T-helper 2 cell treated with Interferon-gamma antibody and Interleukin-4, amounts not matched to agents 5 μg/mL and 100 μg/mL, for 36 hours (primary cell): ENCODE data around the gene TMOD2.

ENCODE experiments used
- DNase-seq: peaks from one replicate; pipeline ENCODE4 v3.0.0; 2021; ENCODE audit warnings: low spot score
- H3K27ac Mint-ChIP-seq: one replicate; pipeline ENCODE4 v1.8.0; 2021; ENCODE audit warnings: mild to moderate bottlenecking, mixed read lengths
- H3K27me3 Mint-ChIP-seq: one replicate; pipeline ENCODE4 v1.8.0; 2021; ENCODE audit warnings: low read depth, mixed read lengths
- H3K36me3 Mint-ChIP-seq: one replicate; pipeline ENCODE4 v1.8.0; 2021; ENCODE audit warnings: low read depth, mixed read lengths
- H3K4me1 Mint-ChIP-seq: one replicate; pipeline ENCODE4 v1.8.0; 2021; ENCODE audit warnings: low read depth, mixed read lengths
- H3K4me3 Mint-ChIP-seq: one replicate; pipeline ENCODE4 v1.8.0; 2022; ENCODE audit warnings: mild to moderate bottlenecking, moderate library complexity, mixed read lengths
- H3K9me3 Mint-ChIP-seq: one replicate; pipeline ENCODE4 v1.8.0; 2021; ENCODE audit warnings: mixed read lengths

Gene TMOD2

GRCh38 chr15:51749307-51749706 is 2.1 kb upstream of the TMOD2 start:
- H3K36me3 Mint-ChIP-seq: peaks cover 6% of the 10 kb centered on the region
- peaks cover 69% of the 10 kb centered on the region for H3K27me3 Mint-ChIP-seq
- no peak overlapping the region for H3K4me3 Mint-ChIP-seq
- peaks cover 4% of the 10 kb centered on the region for H3K9me3 Mint-ChIP-seq
- peaks cover 17% of the 10 kb centered on the region for H3K4me1 Mint-ChIP-seq
- H3K27ac Mint-ChIP-seq: no peak overlapping the region
- no peak for DNase-seq

GRCh38 chr15:51750186-51750585 is 1.2 kb upstream of the TMOD2 start:
- peak overlapping the region; percentile 36 for H3K4me3 Mint-ChIP-seq
- peaks cover 6% of the 10 kb centered on the region for H3K36me3 Mint-ChIP-seq
- DNase-seq: no peak
- peaks cover 70% of the 10 kb centered on the region for H3K27me3 Mint-ChIP-seq
- H3K4me1 Mint-ChIP-seq: peaks cover 17% of the 10 kb centered on the region
- no peak overlapping the region for H3K27ac Mint-ChIP-seq
- peaks cover 5% of the 10 kb centered on the region for H3K9me3 Mint-ChIP-seq

- Mint-ChIP-seq H3K27ac (no peak overlapping the region), H3K36me3 (peaks cover 6% of the 10 kb centered on the region), H3K27me3 (peaks cover 73% of the 10 kb centered on the region), H3K4me3 (peak overlapping the region; percentile 86), H3K4me1 (peaks cover 20% of the 10 kb centered on the region), H3K9me3 (peaks cover 5% of the 10 kb centered on the region)
- DNase-seq: no peak
Measured at GRCh38 chr15:51751697-51752683, 593 bp downstream of the TMOD2 start.

- Mint-ChIP-seq H3K4me3 (peak overlapping the region; percentile 64), H3K9me3 (peaks cover 5% of the 10 kb centered on the region), H3K4me1 (peaks cover 20% of the 10 kb centered on the region), H3K27me3 (peaks cover 71% of the 10 kb centered on the region), H3K36me3 (peaks cover 6% of the 10 kb centered on the region), H3K27ac (no peak overlapping the region)
- DNase-seq: no peak
Measured at GRCh38 chr15:51752888-51753287, 1.5 kb downstream of the TMOD2 start.

- Mint-ChIP-seq H3K4me3 (no peak overlapping the region), H3K4me1 (peaks cover 16% of the 10 kb centered on the region), H3K27me3 (peaks cover 74% of the 10 kb centered on the region)
Measured at GRCh38 chr15:51754267-51754666, 2.9 kb downstream of the TMOD2 start.

GRCh38 chr15:51755790-51756189 is 4.4 kb downstream of the TMOD2 start:
- Mint-ChIP-seq H3K27ac (no peak overlapping the region), H3K27me3 (peaks cover 58% of the 10 kb centered on the region), H3K36me3 (peaks cover 6% of the 10 kb centered on the region), H3K4me1 (peaks cover 16% of the 10 kb centered on the region), H3K4me3 (no peak overlapping the region), H3K9me3 (peaks cover 5% of the 10 kb centered on the region)
- no peak for DNase-seq

More at GRCh38 chr15:51754267-51754666, 2.9 kb downstream of the TMOD2 start:
- peaks cover 6% of the 10 kb centered on the region for H3K36me3 Mint-ChIP-seq
- H3K9me3 Mint-ChIP-seq: peaks cover 5% of the 10 kb centered on the region
- no peak for DNase-seq
- H3K27ac Mint-ChIP-seq: no peak overlapping the region

GRCh38 chr15:51756482-51756881 is 5.1 kb downstream of the TMOD2 start:
- H3K27ac Mint-ChIP-seq: no peak overlapping the region

GRCh38 chr15:51757450-51757849 is 6.1 kb downstream of the TMOD2 start:
- Mint-ChIP-seq H3K27me3 (peaks cover 52% of the 10 kb centered on the region), H3K27ac (no peak overlapping the region), H3K36me3 (peaks cover 6% of the 10 kb centered on the region), H3K4me3 (no peak overlapping the region), H3K9me3 (peaks cover 5% of the 10 kb centered on the region), H3K4me1 (peaks cover 9% of the 10 kb centered on the region)
- no peak for DNase-seq

More at GRCh38 chr15:51756482-51756881, 5.1 kb downstream of the TMOD2 start:
- Mint-ChIP-seq H3K4me1 (peaks cover 14% of the 10 kb centered on the region), H3K36me3 (peaks cover 6% of the 10 kb centered on the region), H3K4me3 (no peak overlapping the region), H3K27me3 (peaks cover 57% of the 10 kb centered on the region), H3K9me3 (peaks cover 5% of the 10 kb centered on the region)
- no peak for DNase-seq

- Mint-ChIP-seq H3K4me1 (peaks cover 7% of the 10 kb centered on the region), H3K4me3 (no peak overlapping the region), H3K36me3 (peaks cover 4% of the 10 kb centered on the region), H3K27ac (no peak overlapping the region), H3K9me3 (peaks cover 5% of the 10 kb centered on the region), H3K27me3 (peaks cover 40% of the 10 kb centered on the region)
- DNase-seq: no peak
Measured at GRCh38 chr15:51758645-51759044, 7.2 kb downstream of the TMOD2 start.

GRCh38 chr15:51759557-51760070 is 8.2 kb downstream of the TMOD2 start:
- Mint-ChIP-seq H3K27ac (no peak overlapping the region), H3K9me3 (no peaks in the 10 kb centered on the region), H3K27me3 (peaks cover 31% of the 10 kb centered on the region), H3K4me3 (no peak overlapping the region), H3K36me3 (no peaks in the 10 kb centered on the region), H3K4me1 (peaks cover 4% of the 10 kb centered on the region)
- no peak for DNase-seq

- Mint-ChIP-seq H3K4me1 (peaks cover under 1% of the 10 kb centered on the region), H3K27ac (no peak overlapping the region), H3K4me3 (no peak overlapping the region), H3K36me3 (no peaks in the 10 kb centered on the region), H3K27me3 (peaks cover 20% of the 10 kb centered on the region), H3K9me3 (no peaks in the 10 kb centered on the region)
- DNase-seq: no peak
Measured at GRCh38 chr15:51760805-51761204, 9.4 kb downstream of the TMOD2 start.

GRCh38 chr15:51765751-51766150 is 14.4 kb downstream of the TMOD2 start:
- Mint-ChIP-seq H3K27me3 (peaks cover 3% of the 10 kb centered on the region), H3K4me3 (no peak overlapping the region), H3K9me3 (peaks cover 5% of the 10 kb centered on the region), H3K27ac (no peak overlapping the region), H3K36me3 (peaks cover 14% of the 10 kb centered on the region), H3K4me1 (peaks cover 6% of the 10 kb centered on the region)
- no peak for DNase-seq

- no peak for DNase-seq
- H3K4me1 Mint-ChIP-seq: peaks cover 6% of the 10 kb centered on the region
- H3K27ac Mint-ChIP-seq: no peak overlapping the region
- H3K36me3 Mint-ChIP-seq: peaks cover 14% of the 10 kb centered on the region
- H3K4me3 Mint-ChIP-seq: no peak overlapping the region
- H3K27me3 Mint-ChIP-seq: no peaks in the 10 kb centered on the region
- H3K9me3 Mint-ChIP-seq: peaks cover 5% of the 10 kb centered on the region
Measured at GRCh38 chr15:51766341-51766740, 14.9 kb downstream of the TMOD2 start.

GRCh38 chr15:51768018-51768417 is 16.6 kb downstream of the TMOD2 start:
- Mint-ChIP-seq H3K27me3 (no peaks in the 10 kb centered on the region), H3K27ac (no peak overlapping the region), H3K4me1 (peaks cover 6% of the 10 kb centered on the region), H3K4me3 (no peak overlapping the region), H3K9me3 (peaks cover 5% of the 10 kb centered on the region), H3K36me3 (peaks cover 14% of the 10 kb centered on the region)
- no peak for DNase-seq
